ENCODE results near the gene MINDY1. TPM values are rescaled to one million over a fixed set of nuclear protein-coding genes. Genes with fewer than 3 reads are reported as not detected.

MINDY1 gene
- total and polyA plus RNA-seq, 7 donors, result 4.4 to 26.0 (median 16.2) TPM

- H3K4me1 ChIP-seq, result no peaks in the 10 kb centered on the region
- DNase-seq (no peak), ATAC-seq (no peak)
- peaks cover 15 to 100% of the 10 kb centered on the region in 2 donors for H3K36me3 ChIP-seq (ENCODE audit: insufficient read depth in 1 of 2, low read depth in 1 of 2)
- H3K9me3 ChIP-seq, result no peaks in the 10 kb centered on the region
- no peak overlapping the region for H3K4me3 ChIP-seq
- WGBS, 3 donors, result 84 to 94% (median 90%) methylated on average over 11 of the region's 11 CpGs
- intact Hi-C loops (cut with DNase I), result no loop called here
- no peaks in the 10 kb centered on the region for H3K27me3 ChIP-seq (ENCODE audit: insufficient read depth in 3 of 3, low read length in 2 of 3)
- TF ChIP-seq, protein P1, sequence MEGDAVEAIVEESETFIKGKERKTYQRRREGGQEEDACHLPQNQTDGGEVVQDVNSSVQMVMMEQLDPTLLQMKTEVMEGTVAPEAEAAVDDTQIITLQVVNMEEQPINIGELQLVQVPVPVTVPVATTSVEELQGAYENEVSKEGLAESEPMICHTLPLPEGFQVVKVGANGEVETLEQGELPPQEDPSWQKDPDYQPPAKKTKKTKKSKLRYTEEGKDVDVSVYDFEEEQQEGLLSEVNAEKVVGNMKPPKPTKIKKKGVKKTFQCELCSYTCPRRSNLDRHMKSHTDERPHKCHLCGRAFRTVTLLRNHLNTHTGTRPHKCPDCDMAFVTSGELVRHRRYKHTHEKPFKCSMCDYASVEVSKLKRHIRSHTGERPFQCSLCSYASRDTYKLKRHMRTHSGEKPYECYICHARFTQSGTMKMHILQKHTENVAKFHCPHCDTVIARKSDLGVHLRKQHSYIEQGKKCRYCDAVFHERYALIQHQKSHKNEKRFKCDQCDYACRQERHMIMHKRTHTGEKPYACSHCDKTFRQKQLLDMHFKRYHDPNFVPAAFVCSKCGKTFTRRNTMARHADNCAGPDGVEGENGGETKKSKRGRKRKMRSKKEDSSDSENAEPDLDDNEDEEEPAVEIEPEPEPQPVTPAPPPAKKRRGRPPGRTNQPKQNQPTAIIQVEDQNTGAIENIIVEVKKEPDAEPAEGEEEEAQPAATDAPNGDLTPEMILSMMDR (IDR thresholded peaks at IDR 0.05), result no peak
- H3K27ac ChIP-seq, result no peak overlapping the region
Measured at GRCh38 chr1:150957666-150958065, 49.0 kb downstream of the MINDY1 start.

DNA sequence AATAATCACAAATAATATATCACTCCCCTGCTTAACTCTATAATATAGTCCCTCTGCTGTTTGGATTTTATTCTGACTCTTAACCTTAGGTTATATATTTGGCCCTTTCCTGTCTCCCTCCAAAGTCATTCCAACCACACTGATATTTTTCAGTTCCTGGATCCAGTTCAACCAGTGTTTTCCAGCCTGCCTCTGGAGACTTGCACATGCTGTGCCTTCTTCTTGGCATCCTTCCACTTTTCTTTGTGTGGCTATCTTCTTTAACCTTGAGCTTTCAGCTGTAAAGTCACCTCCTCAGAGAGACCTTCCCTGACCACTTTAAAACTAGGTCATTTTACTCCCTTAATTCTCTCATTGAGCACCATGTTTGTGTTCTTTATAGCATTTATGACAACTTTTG lies 51.4 kb downstream of the MINDY1 start:
- Histone ChIP-seq H3K9me3 (no peaks in the 10 kb centered on the region), H3K27me3 (ENCODE audit: insufficient read depth in 3 of 3, low read length in 2 of 3) (no peaks in the 10 kb centered on the region), H3K4me1 (no peaks in the 10 kb centered on the region), H3K27ac (no peak overlapping the region), H3K36me3 (ENCODE audit: insufficient read depth in 1 of 2, low read depth in 1 of 2) (peaks cover 16 to 100% of the 10 kb centered on the region in 2 donors), H3K4me3 (no peak overlapping the region)
- TF ChIP-seq, protein P1 (IDR thresholded peaks at IDR 0.05), result no peak
- DNase-seq (no peak), ATAC-seq (no peak)
- intact Hi-C loops (cut with DNase I), result no loop called here

- no peaks in the 10 kb centered on the region for H3K4me1 ChIP-seq
- H3K27me3 ChIP-seq (ENCODE audit: insufficient read depth in 3 of 3, low read length in 2 of 3), result no peaks in the 10 kb centered on the region
- H3K4me3 ChIP-seq, result no peak overlapping the region
- DNase-seq (no peak), ATAC-seq (no peak)
- 92 to 96% (median 96%) methylated on average over 3 of the region's 3 CpGs for WGBS, 3 donors
- intact Hi-C loops (cut with DNase I), result no loop called here
- H3K9me3 ChIP-seq, result no peaks in the 10 kb centered on the region
- TF ChIP-seq, protein P1 (IDR thresholded peaks at IDR 0.05), result no peak
- peaks cover 17 to 100% of the 10 kb centered on the region in 2 donors for H3K36me3 ChIP-seq (ENCODE audit: insufficient read depth in 1 of 2, low read depth in 1 of 2)
- H3K27ac ChIP-seq, result no peak overlapping the region
Measured at GRCh38 chr1:150954708-150955107, 52.0 kb downstream of the MINDY1 start.

Other genes with a start within 250 kb of the MINDY1 start
- 10 to 100 TPM in 3 of 4 donors, 1 to 10 TPM in 1; 9.7 to 14.5 (median 11.4) TPM for gene CTSS, start 241.1 kb downstream of the MINDY1 start, total RNA-seq
- 1 to 10 TPM; 2.4 to 4.1 (median 2.5) TPM for gene CTSS, start 241.1 kb downstream of the MINDY1 start, polyA plus RNA-seq
- gene CTSK, start 198.6 kb downstream of the MINDY1 start, total RNA-seq, result 10 to 100 TPM in 1 of 4 donors, 1 to 10 TPM in 3; 2.8 to 16.9 (median 5.7) TPM
- 1 to 10 TPM; 2.9 to 4.5 (median 3.4) TPM for gene CTSK, start 198.6 kb downstream of the MINDY1 start, polyA plus RNA-seq
- 10 to 100 TPM; 38.0 to 38.9 (median 38.5) TPM for gene ARNT, start 130.3 kb downstream of the MINDY1 start, total RNA-seq
- 10 to 100 TPM; 11.5 to 29.4 (median 13.6) TPM for gene ARNT, start 130.3 kb downstream of the MINDY1 start, polyA plus RNA-seq
- gene CTXND2, start 119.8 kb downstream of the MINDY1 start, total RNA-seq, result not detected
- not detected for gene CTXND2, start 119.8 kb downstream of the MINDY1 start, polyA plus RNA-seq
- 10 to 100 TPM; 19.4 to 27.1 (median 20.4) TPM for gene SETDB1, start 80.5 kb downstream of the MINDY1 start, total RNA-seq
- 10 to 100 TPM; 12.8 to 14.8 (median 13.5) TPM for gene SETDB1, start 80.5 kb downstream of the MINDY1 start, polyA plus RNA-seq
- gene CERS2, start 32.1 kb downstream of the MINDY1 start, total RNA-seq, result 10 to 100 TPM; 42.1 to 61.0 (median 51.1) TPM
- 10 to 100 TPM; 29.8 to 59.6 (median 30.5) TPM for gene CERS2, start 32.1 kb downstream of the MINDY1 start, polyA plus RNA-seq
- gene ANXA9, start 24.6 kb downstream of the MINDY1 start, total RNA-seq, result not detected
- gene ANXA9, start 24.6 kb downstream of the MINDY1 start, polyA plus RNA-seq, result under 1 TPM; 0.07 to 0.10 (median 0.07) TPM
- gene PRUNE1, start 1.5 kb upstream of the MINDY1 start, total RNA-seq, result 10 to 100 TPM; 17.5 to 30.2 (median 24.6) TPM
- 10 to 100 TPM; 12.4 to 33.8 (median 15.1) TPM for gene PRUNE1, start 1.5 kb upstream of the MINDY1 start, polyA plus RNA-seq
- under 1 TPM; 0.06 to 0.96 (median 0.43) TPM for gene BNIPL, start 29.7 kb upstream of the MINDY1 start, total RNA-seq
- gene BNIPL, start 29.7 kb upstream of the MINDY1 start, polyA plus RNA-seq, result under 1 TPM; 0.04 to 0.10 (median 0.05) TPM
- gene C1orf56, start 40.8 kb upstream of the MINDY1 start, total RNA-seq, result 1 to 10 TPM; 5.1 to 8.8 (median 6.9) TPM
- gene C1orf56, start 40.8 kb upstream of the MINDY1 start, polyA plus RNA-seq, result 10 to 100 TPM in 1 of 3 donors, 1 to 10 TPM in 2; 1.3 to 16.9 (median 6.5) TPM
- 10 to 100 TPM; 26.1 to 49.8 (median 33.2) TPM for gene CDC42SE1, start 52.7 kb upstream of the MINDY1 start, total RNA-seq
- gene CDC42SE1, start 52.7 kb upstream of the MINDY1 start, polyA plus RNA-seq, result 10 to 100 TPM; 20.1 to 46.4 (median 24.7) TPM
- gene MLLT11, start 53.5 kb upstream of the MINDY1 start, total RNA-seq, result 10 to 100 TPM in 1 of 4 donors, 1 to 10 TPM in 3; 1.3 to 35.8 (median 4.5) TPM
- gene MLLT11, start 53.5 kb upstream of the MINDY1 start, polyA plus RNA-seq, result 1 to 10 TPM; 1.2 to 5.0 (median 1.3) TPM
- 10 to 100 TPM in 2 of 4 donors, 1 to 10 TPM in 2; 8.2 to 15.9 (median 9.7) TPM for gene GABPB2, start 63.9 kb upstream of the MINDY1 start, total RNA-seq
- gene GABPB2, start 63.9 kb upstream of the MINDY1 start, polyA plus RNA-seq, result 1 to 10 TPM; 2.6 to 7.0 (median 3.6) TPM
- gene SEMA6C, start 139.7 kb upstream of the MINDY1 start, total RNA-seq, result 100 to 1,000 TPM in 2 of 4 donors, 10 to 100 TPM in 2; 56.3 to 145 (median 101) TPM
- 10 to 100 TPM in 2 of 3 donors, 1 to 10 TPM in 1; 8.9 to 46.3 (median 29.5) TPM for gene SEMA6C, start 139.7 kb upstream of the MINDY1 start, polyA plus RNA-seq
- gene TNFAIP8L2, start 149.7 kb upstream of the MINDY1 start, total RNA-seq, result 1 to 10 TPM in 1 of 4 donors, under 1 TPM in 3; 0.56 to 1.3 (median 0.74) TPM
- gene TNFAIP8L2, start 149.7 kb upstream of the MINDY1 start, polyA plus RNA-seq, result 1 to 10 TPM in 2 of 3 donors, under 1 TPM in 1; 0.62 to 1.1 (median 1.1) TPM
- 10 to 100 TPM in 3 of 4 donors, 1 to 10 TPM in 1; 6.7 to 17.5 (median 12.3) TPM for gene LYSMD1, start 159.0 kb upstream of the MINDY1 start, total RNA-seq
- gene LYSMD1, start 159.0 kb upstream of the MINDY1 start, polyA plus RNA-seq, result 10 to 100 TPM in 1 of 3 donors, 1 to 10 TPM in 2; 8.4 to 18.0 (median 8.6) TPM
- 10 to 100 TPM; 23.6 to 47.9 (median 39.5) TPM for gene SCNM1, start 159.2 kb upstream of the MINDY1 start, total RNA-seq
- gene SCNM1, start 159.2 kb upstream of the MINDY1 start, polyA plus RNA-seq, result 10 to 100 TPM; 71.0 to 78.7 (median 72.3) TPM
- gene TMOD4, start 169.1 kb upstream of the MINDY1 start, total RNA-seq, result 100 to 1,000 TPM; 102 to 434 (median 407) TPM
- gene TMOD4, start 169.1 kb upstream of the MINDY1 start, polyA plus RNA-seq, result 100 to 1,000 TPM in 2 of 3 donors, 10 to 100 TPM in 1; 17.6 to 274 (median 154) TPM
- 100 to 1,000 TPM in 1 of 4 donors, 10 to 100 TPM in 3; 38.6 to 112 (median 59.8) TPM for gene VPS72, start 183.3 kb upstream of the MINDY1 start, total RNA-seq
- 100 to 1,000 TPM in 1 of 3 donors, 10 to 100 TPM in 2; 30.8 to 100 (median 70.7) TPM for gene VPS72, start 183.3 kb upstream of the MINDY1 start, polyA plus RNA-seq
- gene PIP5K1A, start 191.7 kb upstream of the MINDY1 start, total RNA-seq, result 10 to 100 TPM; 29.5 to 46.8 (median 38.6) TPM
- gene PIP5K1A, start 191.7 kb upstream of the MINDY1 start, polyA plus RNA-seq, result 10 to 100 TPM; 10.8 to 35.4 (median 14.5) TPM
- gene PSMD4, start 247.8 kb upstream of the MINDY1 start, total RNA-seq, result 100 to 1,000 TPM; 208 to 313 (median 240) TPM
- 100 to 1,000 TPM; 298 to 486 (median 334) TPM for gene PSMD4, start 247.8 kb upstream of the MINDY1 start, polyA plus RNA-seq